ENCODE data around the gene EEPD1. TPM values are rescaled to one million over a fixed set of nuclear protein-coding genes. Genes with fewer than 3 reads are reported as not detected.

The EEPD1 gene
- total RNA-seq, 1 experiment from 2014 or later: 0.70 TPM

- no TSS peak for BruUV-seq (replicated peaks)
- no peak overlapping the region for H3K4me3 Mint-ChIP-seq (ENCODE audit: unreplicated experiment)
- intact Hi-C loops (cut with micrococcal nuclease): no loop called here
- DNase-seq (ENCODE audit: unreplicated experiment): peak; percentile 15
- no peak overlapping the region for H3K27ac Mint-ChIP-seq (ENCODE audit: low read depth, unreplicated experiment)
- no peaks in the 10 kb centered on the region for H3K27me3 Mint-ChIP-seq (ENCODE audit: insufficient read depth, unreplicated experiment)
- H3K36me3 Mint-ChIP-seq (ENCODE audit: insufficient read depth, unreplicated experiment): no peaks in the 10 kb centered on the region
- TF ChIP-seq, protein P1, sequence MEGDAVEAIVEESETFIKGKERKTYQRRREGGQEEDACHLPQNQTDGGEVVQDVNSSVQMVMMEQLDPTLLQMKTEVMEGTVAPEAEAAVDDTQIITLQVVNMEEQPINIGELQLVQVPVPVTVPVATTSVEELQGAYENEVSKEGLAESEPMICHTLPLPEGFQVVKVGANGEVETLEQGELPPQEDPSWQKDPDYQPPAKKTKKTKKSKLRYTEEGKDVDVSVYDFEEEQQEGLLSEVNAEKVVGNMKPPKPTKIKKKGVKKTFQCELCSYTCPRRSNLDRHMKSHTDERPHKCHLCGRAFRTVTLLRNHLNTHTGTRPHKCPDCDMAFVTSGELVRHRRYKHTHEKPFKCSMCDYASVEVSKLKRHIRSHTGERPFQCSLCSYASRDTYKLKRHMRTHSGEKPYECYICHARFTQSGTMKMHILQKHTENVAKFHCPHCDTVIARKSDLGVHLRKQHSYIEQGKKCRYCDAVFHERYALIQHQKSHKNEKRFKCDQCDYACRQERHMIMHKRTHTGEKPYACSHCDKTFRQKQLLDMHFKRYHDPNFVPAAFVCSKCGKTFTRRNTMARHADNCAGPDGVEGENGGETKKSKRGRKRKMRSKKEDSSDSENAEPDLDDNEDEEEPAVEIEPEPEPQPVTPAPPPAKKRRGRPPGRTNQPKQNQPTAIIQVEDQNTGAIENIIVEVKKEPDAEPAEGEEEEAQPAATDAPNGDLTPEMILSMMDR (IDR thresholded peaks at IDR 0.05; ENCODE audit: unreplicated experiment): no peak
- ChIA-PET CTCF (no interaction called here), POLR2A (no interaction called here)
- H3K9me3 Mint-ChIP-seq (ENCODE audit: unreplicated experiment): no peaks in the 10 kb centered on the region
- peaks cover 8% of the 10 kb centered on the region for H3K4me1 Mint-ChIP-seq (ENCODE audit: insufficient read depth, unreplicated experiment)
Observed at GRCh38 chr7:36185756-36186155, 32.7 kb downstream of the EEPD1 start.

DNA sequence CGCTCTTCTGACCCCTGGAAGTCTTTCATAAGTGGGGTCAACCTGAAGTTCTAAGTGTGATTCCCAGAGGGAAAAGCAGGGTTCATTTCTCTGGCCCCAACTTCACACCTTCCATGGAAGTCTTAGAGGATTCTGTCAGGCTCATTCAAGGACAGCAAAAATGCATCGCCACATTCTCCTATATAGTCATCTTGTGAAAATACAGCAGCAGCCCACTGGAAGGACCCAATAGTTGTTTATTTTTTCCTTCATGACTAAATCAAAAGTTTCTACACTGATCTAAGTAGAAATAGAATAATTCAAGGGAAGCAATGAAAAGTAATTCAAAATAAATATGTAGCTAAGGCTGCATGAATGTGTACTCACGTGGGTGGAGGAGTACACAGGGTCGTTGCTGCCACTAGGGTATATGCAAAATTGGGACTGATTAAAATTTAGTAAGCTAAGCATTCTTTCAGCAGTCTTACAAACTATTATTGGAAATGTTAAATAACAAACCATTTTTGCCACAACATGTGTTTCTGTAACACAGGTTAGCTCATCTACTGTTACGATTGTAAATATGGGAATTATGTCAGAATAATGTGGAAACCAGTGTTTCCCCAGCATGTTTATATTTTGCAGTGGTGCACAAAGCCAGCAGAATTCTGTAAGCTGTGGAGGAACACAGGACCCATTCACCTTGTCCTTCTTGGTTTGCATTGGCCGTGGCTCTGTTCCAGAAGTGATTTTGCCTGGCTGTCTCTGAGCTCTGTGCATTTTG is 33.5 kb downstream of the EEPD1 start:
- TF ChIP-seq, protein P1 (IDR thresholded peaks at IDR 0.05; ENCODE audit: unreplicated experiment): no peak
- H3K36me3 Mint-ChIP-seq (ENCODE audit: insufficient read depth, unreplicated experiment): no peaks in the 10 kb centered on the region
- no TSS peak for BruUV-seq (replicated peaks)
- peaks cover 8% of the 10 kb centered on the region for H3K4me1 Mint-ChIP-seq (ENCODE audit: insufficient read depth, unreplicated experiment)
- no peaks in the 10 kb centered on the region for H3K27me3 Mint-ChIP-seq (ENCODE audit: insufficient read depth, unreplicated experiment)
- H3K27ac Mint-ChIP-seq (ENCODE audit: low read depth, unreplicated experiment): no peak overlapping the region
- intact Hi-C loops (cut with micrococcal nuclease): no loop called here
- POLR2A ChIA-PET: no interaction called here
- DNase-seq (ENCODE audit: unreplicated experiment): no peak
- CTCF ChIA-PET: interaction anchor here (0.6 to 0.7 kb wide), 2 partner anchors 16 to 138 kb away, joined by 3 to 4 read pairs; no protein-coding TSS in a partner anchor
- H3K9me3 Mint-ChIP-seq (ENCODE audit: unreplicated experiment): no peaks in the 10 kb centered on the region
- no peak overlapping the region for H3K4me3 Mint-ChIP-seq (ENCODE audit: unreplicated experiment)

DNA sequence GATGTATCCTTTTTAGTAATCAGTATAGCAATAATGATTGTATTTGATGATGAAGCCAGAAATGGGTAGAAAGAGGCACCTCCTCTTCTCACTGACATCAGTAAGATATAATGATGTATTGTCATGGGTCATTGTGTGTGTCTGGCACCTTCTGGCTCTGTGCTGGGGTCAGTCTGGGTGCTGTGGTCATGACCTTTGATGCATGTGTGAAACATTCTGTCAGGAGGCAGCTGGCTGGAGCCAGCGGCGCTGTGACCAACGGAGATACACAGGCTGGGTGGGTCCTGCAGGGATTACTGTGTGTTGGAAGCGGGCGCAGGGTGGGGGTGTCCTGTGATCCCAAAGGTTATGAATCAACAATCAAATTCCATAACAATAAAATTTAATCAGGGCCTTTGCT is 35.2 kb downstream of the EEPD1 start:
- BruUV-seq (replicated peaks): no TSS peak
- H3K27ac Mint-ChIP-seq (ENCODE audit: low read depth, unreplicated experiment): no peak overlapping the region
- intact Hi-C loops (cut with micrococcal nuclease): no loop called here
- no peak for DNase-seq (ENCODE audit: unreplicated experiment)
- no peaks in the 10 kb centered on the region for H3K9me3 Mint-ChIP-seq (ENCODE audit: unreplicated experiment)
- TF ChIP-seq, protein P1 (IDR thresholded peaks at IDR 0.05; ENCODE audit: unreplicated experiment): no peak
- H3K4me1 Mint-ChIP-seq (ENCODE audit: insufficient read depth, unreplicated experiment): peaks cover 8% of the 10 kb centered on the region
- no peaks in the 10 kb centered on the region for H3K36me3 Mint-ChIP-seq (ENCODE audit: insufficient read depth, unreplicated experiment)
- H3K27me3 Mint-ChIP-seq (ENCODE audit: insufficient read depth, unreplicated experiment): no peaks in the 10 kb centered on the region
- H3K4me3 Mint-ChIP-seq (ENCODE audit: unreplicated experiment): no peak overlapping the region
- POLR2A ChIA-PET: no interaction called here
- CTCF ChIA-PET: interaction anchor here (0.7 kb wide), 1 partner anchor 945 kb away, joined by 3 read pairs; no protein-coding TSS in a partner anchor

- ChIA-PET POLR2A (no interaction called here), CTCF (interaction anchor here (0.5 kb wide), 1 partner anchor 19 kb away, joined by 5 read pairs; no protein-coding TSS in a partner anchor)
- intact Hi-C loops (cut with micrococcal nuclease): no loop called here
- H3K27ac Mint-ChIP-seq (ENCODE audit: low read depth, unreplicated experiment): no peak overlapping the region
- no peaks in the 10 kb centered on the region for H3K27me3 Mint-ChIP-seq (ENCODE audit: insufficient read depth, unreplicated experiment)
- TF ChIP-seq, protein P1 (IDR thresholded peaks at IDR 0.05; ENCODE audit: unreplicated experiment): no peak
- peaks cover 8% of the 10 kb centered on the region for H3K4me1 Mint-ChIP-seq (ENCODE audit: insufficient read depth, unreplicated experiment)
- H3K9me3 Mint-ChIP-seq (ENCODE audit: unreplicated experiment): no peaks in the 10 kb centered on the region
- no peak overlapping the region for H3K4me3 Mint-ChIP-seq (ENCODE audit: unreplicated experiment)
- H3K36me3 Mint-ChIP-seq (ENCODE audit: insufficient read depth, unreplicated experiment): no peaks in the 10 kb centered on the region
- BruUV-seq (replicated peaks): no TSS peak
- DNase-seq (ENCODE audit: unreplicated experiment): no peak
Observed at GRCh38 chr7:36188906-36189305, 35.9 kb downstream of the EEPD1 start.

Measured in MCF 10A (cell line).